ENCODE results near the gene SLC1A5. TPM values are rescaled to one million over a fixed set of nuclear protein-coding genes. Genes with fewer than 3 reads are reported as not detected.
A peak's percentile ranks its signal among the peaks of the same experiment; 100 is the strongest.

Gene SLC1A5
- total RNA-seq, 4 donors from 2014 or later = 19.8 to 104 (median 91.4) TPM

DNA sequence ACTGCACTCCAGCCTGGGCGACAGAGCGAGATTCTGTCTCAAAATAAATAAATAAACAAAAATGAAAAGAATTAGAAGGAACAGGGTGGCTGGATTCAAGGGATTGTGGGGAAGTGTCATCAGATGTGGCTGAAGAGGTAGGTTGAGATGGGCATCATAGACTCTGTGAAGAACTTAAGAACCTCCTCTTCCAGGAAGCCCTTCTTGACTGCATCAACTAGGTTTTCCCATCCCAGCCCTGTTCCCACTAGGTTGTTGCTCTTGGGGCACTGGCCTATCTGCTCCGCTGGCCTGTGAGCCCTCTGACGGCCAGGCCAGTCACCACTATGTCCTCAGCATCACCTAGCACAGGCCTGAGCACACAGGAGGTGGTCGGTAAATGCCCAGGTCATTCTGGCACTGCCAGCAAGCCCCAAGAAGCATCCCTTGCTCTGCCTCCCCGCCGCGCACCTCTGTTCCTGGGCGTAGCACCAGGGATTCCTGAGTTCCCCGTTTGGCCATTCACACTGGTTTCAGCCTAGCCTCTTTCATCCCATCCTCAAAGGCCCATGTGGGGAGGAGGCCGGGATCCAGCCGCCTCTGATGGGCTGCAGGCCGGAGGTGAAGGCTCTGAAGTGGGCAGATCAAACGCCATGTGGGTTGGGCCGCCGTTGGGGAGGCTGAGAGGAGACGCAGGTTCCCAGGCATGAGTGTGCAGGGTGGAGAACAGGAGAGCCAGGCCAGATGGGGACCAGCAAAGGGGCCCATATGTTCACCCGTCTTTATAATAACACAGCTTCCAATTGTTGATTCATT, 27.6 kb upstream of the SLC1A5 start:
- intact Hi-C loops (cut with DNase I; ENCODE audit: low total_unique reads) (no loop called here), in situ Hi-C loops (cut with MboI; ENCODE audit: low pct_ligation_motif_present in 1 of 4, low pct_unique_long_range_greater_than_20kb in 1 of 4, low sequenced_read_pairs in 3 of 4) (no loop called here)
- no peaks in the 10 kb centered on the region for H3K9me3 ChIP-seq
- no peak for DNase-seq
- no peak overlapping the region for H3K4me3 ChIP-seq
- TF ChIP-seq POLR2AphosphoS5 (IDR thresholded peaks at IDR 0.05) = no peak
- no peak for TF ChIP-seq POLR2A (IDR thresholded peaks at IDR 0.05)
- TF ChIP-seq, protein P1, sequence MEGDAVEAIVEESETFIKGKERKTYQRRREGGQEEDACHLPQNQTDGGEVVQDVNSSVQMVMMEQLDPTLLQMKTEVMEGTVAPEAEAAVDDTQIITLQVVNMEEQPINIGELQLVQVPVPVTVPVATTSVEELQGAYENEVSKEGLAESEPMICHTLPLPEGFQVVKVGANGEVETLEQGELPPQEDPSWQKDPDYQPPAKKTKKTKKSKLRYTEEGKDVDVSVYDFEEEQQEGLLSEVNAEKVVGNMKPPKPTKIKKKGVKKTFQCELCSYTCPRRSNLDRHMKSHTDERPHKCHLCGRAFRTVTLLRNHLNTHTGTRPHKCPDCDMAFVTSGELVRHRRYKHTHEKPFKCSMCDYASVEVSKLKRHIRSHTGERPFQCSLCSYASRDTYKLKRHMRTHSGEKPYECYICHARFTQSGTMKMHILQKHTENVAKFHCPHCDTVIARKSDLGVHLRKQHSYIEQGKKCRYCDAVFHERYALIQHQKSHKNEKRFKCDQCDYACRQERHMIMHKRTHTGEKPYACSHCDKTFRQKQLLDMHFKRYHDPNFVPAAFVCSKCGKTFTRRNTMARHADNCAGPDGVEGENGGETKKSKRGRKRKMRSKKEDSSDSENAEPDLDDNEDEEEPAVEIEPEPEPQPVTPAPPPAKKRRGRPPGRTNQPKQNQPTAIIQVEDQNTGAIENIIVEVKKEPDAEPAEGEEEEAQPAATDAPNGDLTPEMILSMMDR (IDR thresholded peaks at IDR 0.05) = no peak
- no peak for TF ChIP-seq EP300 (IDR thresholded peaks at IDR 0.05; ENCODE audit: low read depth)
- WGBS, 2 donors (ENCODE audit: low coverage in 1 of 2) = 82 to 90% methylated on average over 6 to 18 of the region's 18 CpGs
- peaks cover 8 to 24% (median 11%) of the 10 kb centered on the region in 4 donors for H3K4me1 ChIP-seq
- H3K36me3 ChIP-seq = no peaks in the 10 kb centered on the region
- no peak overlapping the region for H3K27ac ChIP-seq
- no peaks in the 10 kb centered on the region for H3K27me3 ChIP-seq

DNA sequence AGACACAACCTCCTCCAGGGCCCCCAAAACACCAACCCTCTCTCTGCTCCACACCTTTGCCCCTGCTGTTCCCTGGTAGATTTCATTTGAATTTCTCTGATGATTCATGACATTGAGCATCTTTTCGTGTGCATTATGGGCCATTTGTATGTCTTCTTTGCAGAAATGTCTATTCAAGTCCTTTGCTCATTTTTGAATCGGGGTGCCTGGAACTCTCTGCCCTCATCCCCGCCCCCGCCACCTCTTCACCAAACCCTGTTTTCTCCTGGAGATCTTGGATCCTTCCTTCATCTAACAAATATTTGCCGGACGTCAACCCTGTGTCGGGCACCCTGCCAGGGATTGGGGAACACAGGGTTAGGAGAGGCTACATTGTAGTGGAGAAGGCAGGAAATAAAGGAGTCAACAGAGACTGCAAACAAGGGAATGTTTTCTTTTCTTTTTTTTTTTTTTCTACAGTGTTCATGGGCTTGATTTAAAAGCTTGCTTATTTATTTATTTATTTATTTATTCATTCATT, 25.5 kb upstream of the SLC1A5 start:
- in situ Hi-C loops (cut with MboI; ENCODE audit: low pct_ligation_motif_present in 1 of 4, low pct_unique_long_range_greater_than_20kb in 1 of 4, low sequenced_read_pairs in 3 of 4) (no loop called here), intact Hi-C loops (cut with DNase I; ENCODE audit: low total_unique reads) (no loop called here)
- H3K36me3 ChIP-seq = no peaks in the 10 kb centered on the region
- H3K4me1 ChIP-seq = peaks cover 0 to 12% (median 5%) of the 10 kb centered on the region in 4 donors
- no peaks in the 10 kb centered on the region for H3K27me3 ChIP-seq
- no peak for TF ChIP-seq EP300 (IDR thresholded peaks at IDR 0.05; ENCODE audit: low read depth)
- no peak for TF ChIP-seq POLR2A (IDR thresholded peaks at IDR 0.05)
- TF ChIP-seq, protein P1 (IDR thresholded peaks at IDR 0.05) = no peak
- no peak for TF ChIP-seq POLR2AphosphoS5 (IDR thresholded peaks at IDR 0.05)
- peak overlapping the region in 1 of 4 donors; percentile 3 for H3K27ac ChIP-seq
- DNase-seq = peak; percentile 61
- no peaks in the 10 kb centered on the region for H3K9me3 ChIP-seq
- H3K4me3 ChIP-seq = no peak overlapping the region
- WGBS, 2 donors (ENCODE audit: low coverage in 1 of 2) = 15 to 38% methylated on average over 2 to 7 of the region's 7 CpGs

DNA sequence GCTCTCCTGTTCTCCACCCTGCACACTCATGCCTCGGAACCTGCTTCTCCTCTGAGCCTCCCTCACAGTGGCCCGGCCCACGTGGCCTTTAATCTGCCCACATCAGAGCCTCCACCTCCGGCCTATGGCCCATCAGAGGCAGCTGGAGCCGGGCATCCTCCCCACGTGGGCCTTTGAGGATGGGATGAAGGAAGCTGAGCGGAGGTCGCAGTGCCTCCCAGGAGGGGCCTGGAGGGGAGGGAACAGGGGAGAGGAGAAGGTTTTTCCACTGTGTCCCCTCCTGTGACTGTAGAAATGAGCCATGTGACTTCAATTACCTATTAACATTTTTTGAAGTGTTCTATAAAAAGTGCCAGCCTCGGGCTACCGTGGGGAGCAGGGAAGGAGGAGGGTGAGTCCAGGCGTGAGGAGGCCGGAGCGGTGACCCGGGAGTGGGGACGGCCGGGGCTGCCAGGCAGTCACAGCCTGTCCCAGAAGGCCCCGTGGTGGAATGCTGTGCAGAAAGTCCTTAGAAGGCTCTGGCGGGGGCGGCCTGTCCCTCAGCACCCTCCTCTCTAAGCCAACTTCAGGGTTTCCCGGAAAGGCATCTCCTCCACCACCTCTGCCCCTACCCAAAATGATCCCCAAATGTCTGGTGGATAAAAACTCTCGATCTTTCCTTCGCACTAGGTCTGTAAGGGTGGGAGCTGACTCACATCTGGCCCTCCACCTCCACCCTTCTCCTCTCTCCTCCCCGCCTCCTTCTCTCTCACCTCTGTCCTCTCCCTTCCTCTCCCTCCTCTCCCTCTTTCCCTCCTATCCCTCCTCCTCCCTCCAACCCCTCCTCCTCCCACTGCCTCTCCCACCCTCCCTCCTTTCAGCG, 24.8 kb upstream of the SLC1A5 start:
- 71 to 78% methylated on average over 8 to 24 of the region's 24 CpGs for WGBS, 2 donors (ENCODE audit: low coverage in 1 of 2)
- H3K9me3 ChIP-seq = no peaks in the 10 kb centered on the region
- intact Hi-C loops (cut with DNase I; ENCODE audit: low total_unique reads) (no loop called here), in situ Hi-C loops (cut with MboI; ENCODE audit: low pct_ligation_motif_present in 1 of 4, low pct_unique_long_range_greater_than_20kb in 1 of 4, low sequenced_read_pairs in 3 of 4) (no loop called here)
- peak overlapping the region in 1 of 4 donors; percentile 3 for H3K27ac ChIP-seq
- H3K4me1 ChIP-seq = peaks cover 0 to 12% (median 5%) of the 10 kb centered on the region in 4 donors
- TF ChIP-seq POLR2A (IDR thresholded peaks at IDR 0.05) (no peak), POLR2AphosphoS5 (IDR thresholded peaks at IDR 0.05) (no peak)
- H3K27me3 ChIP-seq = no peaks in the 10 kb centered on the region
- no peaks in the 10 kb centered on the region for H3K36me3 ChIP-seq
- no peak for DNase-seq
- H3K4me3 ChIP-seq = no peak overlapping the region

DNA sequence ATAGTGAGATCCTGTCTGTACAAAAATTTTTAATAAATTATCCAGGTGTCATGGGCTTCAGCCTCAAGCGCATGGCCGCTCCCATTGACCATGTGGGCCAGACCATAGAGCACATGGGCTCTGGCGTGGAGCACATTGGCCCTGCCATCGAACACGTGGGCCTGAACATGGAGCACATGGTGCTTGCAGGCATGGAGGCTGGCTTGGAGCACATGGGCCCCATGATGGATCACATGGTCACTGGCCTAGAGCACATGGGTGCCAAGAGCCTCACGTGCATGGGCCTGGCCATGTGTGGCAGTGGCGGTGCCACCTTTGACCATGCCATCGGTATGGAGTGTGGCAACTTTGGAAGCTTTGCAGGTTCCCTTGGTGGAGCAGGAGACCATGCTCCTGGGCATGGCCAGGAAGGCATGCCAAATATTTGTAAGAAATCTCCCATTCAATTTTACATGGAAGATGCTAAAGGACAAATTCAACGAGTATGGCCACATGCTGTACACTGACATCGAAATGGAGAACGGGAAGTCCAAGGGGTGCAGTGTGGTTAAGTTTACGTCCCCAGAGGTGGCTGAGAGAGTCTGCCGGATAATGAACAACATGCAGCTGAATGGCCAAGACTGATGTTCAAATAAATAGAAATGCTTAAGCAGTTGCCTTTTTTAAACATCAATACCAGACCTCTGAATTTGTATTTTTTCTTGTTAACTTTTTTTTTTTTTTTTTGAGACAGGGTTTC, 21.3 kb upstream of the SLC1A5 start:
- TF ChIP-seq, protein P1 (IDR thresholded peaks at IDR 0.05) = no peak
- TF ChIP-seq POLR2AphosphoS5 (IDR thresholded peaks at IDR 0.05) = no peak
- TF ChIP-seq POLR2A (IDR thresholded peaks at IDR 0.05) = no peak
- TF ChIP-seq EP300 (IDR thresholded peaks at IDR 0.05; ENCODE audit: low read depth) = no peak
- no peak overlapping the region for H3K4me3 ChIP-seq
- no peaks in the 10 kb centered on the region for H3K36me3 ChIP-seq
- H3K9me3 ChIP-seq = no peaks in the 10 kb centered on the region
- intact Hi-C loops (cut with DNase I; ENCODE audit: low total_unique reads) = no loop called here
- WGBS, 2 donors (ENCODE audit: low coverage in 1 of 2) = 76 to 81% methylated on average over 2 to 13 of the region's 13 CpGs
- H3K27ac ChIP-seq = no peak overlapping the region
- in situ Hi-C loops (cut with MboI; ENCODE audit: low pct_ligation_motif_present in 1 of 4, low pct_unique_long_range_greater_than_20kb in 1 of 4, low sequenced_read_pairs in 3 of 4) = no loop called here
- no peaks in the 10 kb centered on the region for H3K27me3 ChIP-seq
- DNase-seq = no peak
- peaks cover 0 to 11% (median 5%) of the 10 kb centered on the region in 4 donors for H3K4me1 ChIP-seq
